GM12878 (cell line): ENCODE results near the gene ANKMY1. TPM values are rescaled to one million over a fixed set of nuclear protein-coding genes. Genes with fewer than 3 reads are reported as not detected.

ENCODE experiments used
- ATAC-seq: fragments of 200-7000 bp; cut with Tn5 transposase; 3 replicates; pipeline ENCODE4 v1.9.1; 2020; ENCODE audit warnings: mild to moderate bottlenecking, moderate library complexity
- BruUV-seq: library from RNA; stranded (reverse); fragments of 400-500 nt; replicated peaks from 2 replicates; lab custom pipeline; 2021; lab: Mats Ljungman, UMichigan
- CTCF ChIA-PET: fragments of 300-600 bp; sonication (Branson Sonifier 250); formaldehyde crosslinking; extraction: SDS; loops from one replicate; lab custom pipeline; 2021; ENCODE audit warnings: inconsistent platforms; lab: Yijun Ruan, JAX
- POLR2A ChIA-PET: fragments of 350-600 bp; formaldehyde crosslinking; extraction: SDS; loops from one replicate; lab custom pipeline; 2021; ENCODE audit warnings: inconsistent platforms; lab: Charles Lee
- RAD21 ChIA-PET: fragments of 300-600 bp; sonication (Branson Sonifier 250); formaldehyde crosslinking; loops from one replicate; lab custom pipeline; 2023; ENCODE audit warnings: antibody characterized with exemption; ENCODE audit not compliant: unreplicated experiment; lab: Charles Lee
- SMC1A ChIA-PET: fragments of 300-600 bp; sonication (Branson Sonifier 250); formaldehyde crosslinking; loops from one replicate; lab custom pipeline; 2023; ENCODE audit not compliant: unreplicated experiment, uncharacterized antibody; lab: Charles Lee
- DNase-seq: peaks from one replicate; pipeline ENCODE4 v3.0.0-alpha.2; 2011; ENCODE audit warnings: low read depth, low spot score
- FAIRE-seq: peaks from 3 replicates; lab custom pipeline; 2011; peaks lifted over from hg19 to GRCh38; lab: Jason Lieb, UNC
- H2AFZ ChIP-seq: 2 replicates; pipeline ENCODE4 v1.6.0; 2011; ENCODE audit warnings: low read depth, low read length, control low read depth; ENCODE audit not compliant: control insufficient read depth
- H3K27ac ChIP-seq: 2 replicates; pipeline ENCODE4 v1.5.1; 2011; ENCODE audit warnings: control low read depth; ENCODE audit not compliant: control insufficient read depth, insufficient read depth
- H3K27me3 ChIP-seq, 2 experiments: replicated peaks in 1 of 2; 2 replicates each; pipeline versions ENCODE4 v1.6.0 to v1.6.1; 2011; ENCODE audit warnings: low read length in 1 of 2; ENCODE audit not compliant: control insufficient read depth in 2 of 2, insufficient read depth in 2 of 2
- H3K36me3 ChIP-seq, 2 experiments: 2 replicates each; pipeline ENCODE4 v1.5.1; 2011; ENCODE audit warnings: low read length in 1 of 2; ENCODE audit not compliant: control insufficient read depth in 2 of 2, insufficient read depth in 2 of 2
- H3K4me1 ChIP-seq: 2 replicates; pipeline ENCODE4 v1.6.1; 2011; ENCODE audit warnings: mild to moderate bottlenecking, low read length, moderate library complexity, mixed read lengths; ENCODE audit not compliant: control insufficient read depth, insufficient read depth
- H3K4me2 ChIP-seq: 2 replicates; pipeline ENCODE4 v1.6.0; 2011; ENCODE audit warnings: control low read depth; ENCODE audit not compliant: control insufficient read depth, insufficient read depth
- H3K4me3 ChIP-seq: fragments of 200-600 bp; sonication (generic); 2 replicates; pipeline ENCODE4 v1.5.1; 2016
- H3K79me2 ChIP-seq: 2 replicates; pipeline ENCODE4 v1.6.0; 2011; ENCODE audit warnings: low read length; ENCODE audit not compliant: control insufficient read depth, insufficient read depth
- H3K9ac ChIP-seq: 2 replicates; pipeline ENCODE4 v1.8.0; 2011; ENCODE audit warnings: low read length, control low read depth, mixed read lengths; ENCODE audit not compliant: control insufficient read depth, insufficient read depth
- H3K9me3 ChIP-seq: replicated peaks from 3 replicates; pipeline ENCODE4 v1.5.1; 2011; ENCODE audit warnings: mild to moderate bottlenecking, low read length; ENCODE audit not compliant: control insufficient read depth, insufficient read depth
- H4K20me1 ChIP-seq: 2 replicates; pipeline ENCODE4 v1.6.0; 2011; ENCODE audit not compliant: control insufficient read depth, insufficient read depth
- EZH2 ChIP-seq: IDR thresholded peaks from 2 replicates; pipeline ENCODE4 v1.6.1; 2012; ENCODE audit warnings: low read depth, mild to moderate bottlenecking, control low read depth, inconsistent platforms, low read length, borderline replicate concordance; ENCODE audit not compliant: control insufficient read depth
- JUNB ChIP-seq: IDR thresholded peaks from 2 replicates; pipeline ENCODE4 v1.6.1; 2016; ENCODE audit warnings: antibody characterized with exemption, mild to moderate bottlenecking
- NFYA ChIP-seq: IDR thresholded peaks from 2 replicates; pipeline ENCODE4 v1.6.1; 2011; ENCODE audit warnings: low read depth, mild to moderate bottlenecking, low read length, improper control_type of control experiment, borderline replicate concordance
- POLR2AphosphoS5 ChIP-seq: IDR thresholded peaks from 2 replicates; pipeline ENCODE4 v1.6.1; 2011; ENCODE audit warnings: mild to moderate bottlenecking, low read length, inconsistent platforms
- SMC3 ChIP-seq: IDR thresholded peaks from 2 replicates; pipeline ENCODE4 v1.6.1; 2011; ENCODE audit warnings: low read length, improper control_type of control experiment, borderline replicate concordance
- STAT1 ChIP-seq: fragments of 450-650 bp; conservative IDR thresholded peaks from 2 replicates; pipeline ENCODE4 v1.6.1; 2014; ENCODE audit warnings: antibody characterized with exemption, mild to moderate bottlenecking
- YY1 ChIP-seq: IDR thresholded peaks from 2 replicates; pipeline ENCODE4 v1.6.1; 2011; ENCODE audit warnings: low read depth, mild to moderate bottlenecking, low read length
- WGBS: methylation state at CpG from one replicate; pipeline ENCODE4 v1.1.6; 2016; ENCODE audit warnings: low lambda C conversion rate; ENCODE audit not compliant: insufficient replicate concordance, insufficient coverage; ENCODE audit errors: missing lambda C conversion rate; 5-methylcytosine and 5-hydroxymethylcytosine counted together
- in situ Hi-C: fragments of 300-500 bp; cut with MboI; formaldehyde crosslinking; loops from 9 replicates; pipeline ENCODE4 v1.14.3; 2018; ENCODE audit warnings: mixed read lengths
- intact Hi-C: fragments of 100-400 bp; cut with micrococcal nuclease; formaldehyde crosslinking; loops from one replicate; pipeline ENCODE4 v1.14.2; 2022; ENCODE audit not compliant: unreplicated experiment
- polyA plus RNA-seq, 11 experiments: library from polyadenylated mRNA; depleted of rRNA in 4 of 11; unstranded in 6 of 11; stranded (reverse) in 5 of 11; fragments of >200 nt; fragmentation: Nextera tagmentation in 4 of 11; fragmentation: Illumina TruSeq in 1 of 11; extraction: Ambion mirVana in 4 of 11; extraction: Trizol in 1 of 11; gene quantifications; 1 replicate in 1 of 11; 2 replicates in 10 of 11; pipeline versions ENCODE4 v1.2.1 to v1.2.3, GENCODE V29; 2011 to 2016; ENCODE audit warnings: inconsistent platforms in 2 of 11, missing spikeins in 2 of 11, low read depth in 1 of 11
- total RNA-seq, 4 experiments: library from RNA; depleted of rRNA in 3 of 4; stranded (reverse); fragments of >200 nt in 3 of 4; fragmentation: Illumina TruSeq in 1 of 4; extraction: Trizol in 1 of 4; gene quantifications; 2 replicates each; pipeline versions ENCODE4 v1.2.1 to v1.2.3, GENCODE V29; 2013 to 2021
- TF ChIP-seq, protein P1 (sequence below): IDR thresholded peaks from 2 replicates; pipeline ENCODE4 v1.6.1; 2011; ENCODE audit warnings: borderline replicate concordance, low read depth, mild to moderate bottlenecking, moderate library complexity, low read length; ENCODE audit not compliant: insufficient read depth, poor library complexity, severe bottlenecking

The ANKMY1 gene
- total and polyA plus RNA-seq, 10 of the 15 experiments (the other 5 are each of a cell fraction or from before 2014, with no cell fraction given): 1.1 to 15.3 (median 11.1) TPM

GRCh38 chr2:240574386-240575100 lies 16.8 kb upstream of the ANKMY1 start:
- peaks cover 9% of the 10 kb centered on the region for H3K79me2 ChIP-seq
- peaks cover 22% of the 10 kb centered on the region for H3K4me1 ChIP-seq
- 93% methylated on average over 20 of the region's 21 CpGs for WGBS
- SMC1A ChIA-PET: no interaction called here
- TF ChIP-seq NFYA (no peak), POLR2AphosphoS5 (no peak), STAT1 (no peak), YY1 (no peak), SMC3 (no peak), JUNB (no peak), EZH2 (no peak)
- TF ChIP-seq, protein P1, sequence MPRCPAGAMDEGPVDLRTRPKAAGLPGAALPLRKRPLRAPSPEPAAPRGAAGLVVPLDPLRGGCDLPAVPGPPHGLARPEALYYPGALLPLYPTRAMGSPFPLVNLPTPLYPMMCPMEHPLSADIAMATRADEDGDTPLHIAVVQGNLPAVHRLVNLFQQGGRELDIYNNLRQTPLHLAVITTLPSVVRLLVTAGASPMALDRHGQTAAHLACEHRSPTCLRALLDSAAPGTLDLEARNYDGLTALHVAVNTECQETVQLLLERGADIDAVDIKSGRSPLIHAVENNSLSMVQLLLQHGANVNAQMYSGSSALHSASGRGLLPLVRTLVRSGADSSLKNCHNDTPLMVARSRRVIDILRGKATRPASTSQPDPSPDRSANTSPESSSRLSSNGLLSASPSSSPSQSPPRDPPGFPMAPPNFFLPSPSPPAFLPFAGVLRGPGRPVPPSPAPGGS: no peak
- no peak for ATAC-seq
- no peaks in the 10 kb centered on the region; the same call in 1 of the 2 replicates for H4K20me1 ChIP-seq
- RAD21 ChIA-PET: no interaction called here
- CTCF ChIA-PET: no interaction called here
- no peak overlapping the region for H3K4me3 ChIP-seq
- H3K27ac ChIP-seq: no peak overlapping the region
- no peak overlapping the region for H3K4me2 ChIP-seq
- no TSS peak for BruUV-seq
- no peak for FAIRE-seq
- no peaks in the 10 kb centered on the region for H3K27me3 ChIP-seq
- no peak overlapping the region for H3K9ac ChIP-seq
- H3K36me3 ChIP-seq: peaks cover 0 to 7% of the 10 kb centered on the region in 2 experiments; a peak in 3 of 4 replicates
- intact Hi-C loops (no loop called here), in situ Hi-C loops (no loop called here)
- no peak overlapping the region for H2AFZ ChIP-seq
- POLR2A ChIA-PET: interaction anchor here (0.7 to 1.0 kb wide), 2 partner anchors 12 to 605 kb away, joined by 3 read pairs; partner anchors contain the start of gene CAPN10
- H3K9me3 ChIP-seq: no peaks in the 10 kb centered on the region
- no peak for DNase-seq
